ENCODE measurements around the gene DEFB132. TPM values are rescaled to one million over a fixed set of nuclear protein-coding genes. Genes with fewer than 3 reads are reported as not detected.
"Not testable (repeated sequence)": the region's sequence is repeated elsewhere in the genome, so short reads cannot be mapped to it uniquely, and the experiment has no call there.

The DEFB132 gene
- total RNA-seq, 2 donors from 2014 or later, result not detected

DNA sequence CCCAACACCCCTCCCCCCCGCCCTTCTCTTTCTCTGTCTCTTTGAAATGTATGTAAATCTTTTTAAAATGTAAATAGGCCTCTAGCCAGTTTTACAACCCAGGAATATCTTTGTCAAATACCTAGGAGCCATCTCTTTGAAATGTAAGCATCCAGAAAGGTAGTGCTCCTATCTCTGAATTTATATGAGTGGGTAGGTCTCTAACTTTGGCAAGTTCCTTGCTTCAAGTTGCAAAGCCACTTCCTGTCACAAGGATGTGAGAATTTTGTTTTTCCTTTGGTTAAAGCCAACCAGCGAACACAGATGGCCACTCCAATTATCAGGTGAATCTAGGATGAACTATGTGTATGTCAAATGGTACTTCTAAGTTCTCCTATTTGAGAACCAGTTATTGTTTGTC lies 6.2 kb upstream of the DEFB132 start:
- Histone ChIP-seq H3K4me3 (no peak overlapping the region), H3K36me3 (no peaks in the 10 kb centered on the region), H3K9me3 (no peaks in the 10 kb centered on the region), H3K9ac (ENCODE audit: low read depth in 2 of 2, low read length in 2 of 2) (no peak overlapping the region), H3K27me3 (no peaks in the 10 kb centered on the region), H3K27ac (no peak overlapping the region), H3K4me1 (no peaks in the 10 kb centered on the region)
- DNase-seq, result no peak
- intact Hi-C loops (cut with DNase I), result no loop called here
- TF ChIP-seq CTCF (IDR thresholded peaks at IDR 0.05), result no peak

DNA sequence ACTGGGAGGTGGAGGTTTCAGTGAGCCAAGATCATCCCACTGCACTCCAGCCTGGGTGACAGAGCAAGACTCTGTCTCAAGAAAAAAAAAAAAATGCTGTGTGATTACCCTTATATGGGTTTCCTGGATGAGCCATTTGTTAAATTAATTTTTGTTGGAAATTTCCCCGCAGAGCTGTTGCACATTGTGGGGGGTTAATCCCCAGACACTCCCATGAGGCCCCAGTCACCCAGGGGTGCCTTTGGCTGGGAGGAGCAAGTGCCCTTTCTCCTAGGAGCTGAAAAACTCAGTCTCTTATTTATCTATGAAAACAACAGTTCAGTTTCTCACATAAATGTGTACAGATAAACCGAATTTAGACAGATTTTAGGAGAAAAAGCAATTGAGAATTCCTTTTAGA lies 4.7 kb upstream of the DEFB132 start:
- H3K27me3 ChIP-seq, result no peaks in the 10 kb centered on the region
- no peak for DNase-seq
- no peaks in the 10 kb centered on the region for H3K36me3 ChIP-seq
- no peak for TF ChIP-seq CTCF (IDR thresholded peaks at IDR 0.05)
- intact Hi-C loops (cut with DNase I), result no loop called here
- no peak overlapping the region for H3K9ac ChIP-seq (ENCODE audit: low read depth in 2 of 2, low read length in 2 of 2)
- no peaks in the 10 kb centered on the region for H3K4me1 ChIP-seq
- no peaks in the 10 kb centered on the region for H3K9me3 ChIP-seq
- no peak overlapping the region for H3K4me3 ChIP-seq
- H3K27ac ChIP-seq, result no peak overlapping the region

DNA sequence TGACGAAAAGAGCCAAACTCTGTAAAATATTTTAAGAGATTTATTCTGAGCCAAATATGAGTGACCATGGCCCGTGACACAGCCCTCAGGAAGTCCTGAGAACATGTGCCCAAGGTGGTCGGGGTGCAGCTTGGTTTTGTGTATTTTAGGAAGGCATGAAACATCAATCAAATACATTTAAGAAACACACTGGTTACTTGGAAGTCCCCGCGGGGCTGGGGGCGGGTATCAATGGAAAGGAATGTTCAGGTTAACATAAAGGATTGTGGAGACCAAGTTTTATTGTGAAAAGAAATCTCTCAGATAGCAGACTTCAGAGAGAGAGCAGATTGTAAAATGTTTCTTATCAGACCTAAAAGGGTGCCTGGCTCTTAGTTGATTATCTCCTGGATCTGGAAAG lies 4.1 kb upstream of the DEFB132 start:
- DNase-seq; H3K9me3 ChIP-seq; H3K4me1 ChIP-seq; intact Hi-C loops (cut with DNase I); H3K9ac ChIP-seq (ENCODE audit: low read depth in 2 of 2, low read length in 2 of 2); H3K27ac ChIP-seq; H3K27me3 ChIP-seq; H3K36me3 ChIP-seq; H3K4me3 ChIP-seq: not testable (repeated sequence)

GRCh38 chr20:258269-258858 lies 840 bp downstream of the DEFB132 start:
- Histone ChIP-seq H3K27ac (no peak overlapping the region), H3K4me1 (no peaks in the 10 kb centered on the region), H3K36me3 (no peaks in the 10 kb centered on the region), H3K9ac (ENCODE audit: low read depth in 2 of 2, low read length in 2 of 2) (no peak overlapping the region), H3K27me3 (no peaks in the 10 kb centered on the region), H3K4me3 (no peak overlapping the region), H3K9me3 (no peaks in the 10 kb centered on the region)
- intact Hi-C loops (cut with DNase I), result no loop called here
- no peak for TF ChIP-seq CTCF (IDR thresholded peaks at IDR 0.05)
- DNase-seq, result no peak

GRCh38 chr20:258963-259362 lies 1.4 kb downstream of the DEFB132 start:
- Histone ChIP-seq H3K9ac (ENCODE audit: low read depth in 2 of 2, low read length in 2 of 2) (no peak overlapping the region), H3K9me3 (no peaks in the 10 kb centered on the region), H3K4me1 (no peaks in the 10 kb centered on the region), H3K4me3 (no peak overlapping the region), H3K27ac (no peak overlapping the region), H3K36me3 (no peaks in the 10 kb centered on the region), H3K27me3 (no peaks in the 10 kb centered on the region)
- no peak for TF ChIP-seq CTCF (IDR thresholded peaks at IDR 0.05)
- intact Hi-C loops (cut with DNase I), result no loop called here
- DNase-seq, result no peak

- no peaks in the 10 kb centered on the region for H3K27me3 ChIP-seq
- intact Hi-C loops (cut with DNase I), result no loop called here
- no peak for DNase-seq
Measured at GRCh38 chr20:259981-260380, 2.5 kb downstream of the DEFB132 start.

More at GRCh38 chr20:259981-260380, 2.5 kb downstream of the DEFB132 start:
- H3K9ac ChIP-seq (ENCODE audit: low read depth in 2 of 2, low read length in 2 of 2), result no peak overlapping the region
- TF ChIP-seq CTCF (IDR thresholded peaks at IDR 0.05), result no peak
- no peaks in the 10 kb centered on the region for H3K4me1 ChIP-seq
- no peaks in the 10 kb centered on the region for H3K36me3 ChIP-seq
- no peaks in the 10 kb centered on the region for H3K9me3 ChIP-seq
- no peak overlapping the region for H3K4me3 ChIP-seq
- H3K27ac ChIP-seq, result no peak overlapping the region

Measured in colonic mucosa (tissue), 4 donors.